Loucy (cell line): ENCODE data around the gene ZDHHC11.

Experiments
- CTCF ChIP-seq: fragments of 200-600 bp; sonication (generic); conservative IDR thresholded peaks from 2 replicates; pipeline ENCODE4 v1.5.1; 2014; ENCODE audit warnings: mild to moderate bottlenecking, antibody characterized with exemption, low read length
- EZH2phosphoT487 ChIP-seq: fragments of 200-600 bp; IDR thresholded peaks from 2 replicates; pipeline ENCODE4 v1.6.1; 2018; ENCODE audit warnings: antibody characterized with exemption, mild to moderate bottlenecking, moderate library complexity, borderline replicate concordance

- TF ChIP-seq EZH2phosphoT487 (no peak), CTCF (no peak)
Measured at GRCh38 chr5:861442-862366, 10.9 kb upstream of the ZDHHC11 start.
